Measurements from ENCODE around the gene TESK2. TPM values are rescaled to one million over a fixed set of nuclear protein-coding genes. Genes with fewer than 3 reads are reported as not detected.
A peak's percentile ranks its signal among the peaks of the same experiment; 100 is the strongest.
"Not testable (repeated sequence)": the region's sequence is repeated elsewhere in the genome, so short reads cannot be mapped to it uniquely, and the experiment has no call there.

TESK2 gene
- polyA plus RNA-seq, 1 donor = 12.8 TPM

GRCh38 chr1:45470306-45470798 is 20.6 kb downstream of the TESK2 start:
- H3K4me1 ChIP-seq (ENCODE audit: control insufficient read depth, insufficient read depth, low read length) = no peaks in the 10 kb centered on the region
- H3K9me3 ChIP-seq (ENCODE audit: control insufficient read depth, low read depth, low read length) = no peaks in the 10 kb centered on the region
- H3K4me3 ChIP-seq (ENCODE audit: low read length) = no peak overlapping the region
- no peaks in the 10 kb centered on the region for H3K27me3 ChIP-seq (ENCODE audit: control insufficient read depth, insufficient read depth, low read length)
- WGBS (ENCODE audit: insufficient coverage, low lambda C conversion rate) = no CpG with 5 or more reads among the region's 2 CpGs
- H3K27ac ChIP-seq (ENCODE audit: low read length) = no peak overlapping the region
- no peak for DNase-seq
- no peaks in the 10 kb centered on the region for H3K36me3 ChIP-seq (ENCODE audit: control insufficient read depth, insufficient read depth, low read length)

GRCh38 chr1:45467353-45467752 is 23.6 kb downstream of the TESK2 start:
- H3K36me3 ChIP-seq (ENCODE audit: control insufficient read depth, insufficient read depth, low read length); H3K9me3 ChIP-seq (ENCODE audit: control insufficient read depth, low read depth, low read length); H3K27ac ChIP-seq (ENCODE audit: low read length); DNase-seq; H3K27me3 ChIP-seq (ENCODE audit: control insufficient read depth, insufficient read depth, low read length); H3K4me3 ChIP-seq (ENCODE audit: low read length); H3K4me1 ChIP-seq (ENCODE audit: control insufficient read depth, insufficient read depth, low read length): not testable (repeated sequence)
- WGBS (ENCODE audit: insufficient coverage, low lambda C conversion rate) = no CpG with 5 or more reads among the region's 9 CpGs

- H3K9me3 ChIP-seq (ENCODE audit: control insufficient read depth, low read depth, low read length) = no peaks in the 10 kb centered on the region
- no peaks in the 10 kb centered on the region for H3K36me3 ChIP-seq (ENCODE audit: control insufficient read depth, insufficient read depth, low read length)
- no peak overlapping the region for H3K27ac ChIP-seq (ENCODE audit: low read length)
- no peaks in the 10 kb centered on the region for H3K27me3 ChIP-seq (ENCODE audit: control insufficient read depth, insufficient read depth, low read length)
- H3K4me1 ChIP-seq (ENCODE audit: control insufficient read depth, insufficient read depth, low read length) = no peaks in the 10 kb centered on the region
- H3K4me3 ChIP-seq (ENCODE audit: low read length) = no peak overlapping the region
- DNase-seq = no peak
Observed at GRCh38 chr1:45465277-45465676, 25.7 kb downstream of the TESK2 start.

- no peak for DNase-seq
- H3K27ac ChIP-seq (ENCODE audit: low read length) = no peak overlapping the region
- H3K4me3 ChIP-seq (ENCODE audit: low read length) = no peak overlapping the region
- H3K9me3 ChIP-seq (ENCODE audit: control insufficient read depth, low read depth, low read length) = no peaks in the 10 kb centered on the region
- WGBS (ENCODE audit: insufficient coverage, low lambda C conversion rate) = no CpG with 5 or more reads among the region's 2 CpGs
- peaks cover 4% of the 10 kb centered on the region for H3K4me1 ChIP-seq (ENCODE audit: control insufficient read depth, insufficient read depth, low read length)
- no peaks in the 10 kb centered on the region for H3K27me3 ChIP-seq (ENCODE audit: control insufficient read depth, insufficient read depth, low read length)
- no peaks in the 10 kb centered on the region for H3K36me3 ChIP-seq (ENCODE audit: control insufficient read depth, insufficient read depth, low read length)
Observed at GRCh38 chr1:45458894-45459293, 32.1 kb downstream of the TESK2 start.

- H3K4me3 ChIP-seq (ENCODE audit: low read length) = no peak overlapping the region
- peak; percentile 19 to 34 for DNase-seq
- H3K27ac ChIP-seq (ENCODE audit: low read length) = no peak overlapping the region
- peaks cover 4% of the 10 kb centered on the region for H3K4me1 ChIP-seq (ENCODE audit: control insufficient read depth, insufficient read depth, low read length)
- H3K27me3 ChIP-seq (ENCODE audit: control insufficient read depth, insufficient read depth, low read length) = no peaks in the 10 kb centered on the region
- H3K9me3 ChIP-seq (ENCODE audit: control insufficient read depth, low read depth, low read length) = no peaks in the 10 kb centered on the region
- H3K36me3 ChIP-seq (ENCODE audit: control insufficient read depth, insufficient read depth, low read length) = no peaks in the 10 kb centered on the region
Observed at GRCh38 chr1:45456531-45456930, 34.4 kb downstream of the TESK2 start.

- WGBS (ENCODE audit: insufficient coverage, low lambda C conversion rate) = no CpG with 5 or more reads among the region's 4 CpGs
- no peaks in the 10 kb centered on the region for H3K36me3 ChIP-seq (ENCODE audit: control insufficient read depth, insufficient read depth, low read length)
- DNase-seq = no peak
- peaks cover 4% of the 10 kb centered on the region for H3K4me1 ChIP-seq (ENCODE audit: control insufficient read depth, insufficient read depth, low read length)
- H3K4me3 ChIP-seq (ENCODE audit: low read length) = no peak overlapping the region
- no peaks in the 10 kb centered on the region for H3K9me3 ChIP-seq (ENCODE audit: control insufficient read depth, low read depth, low read length)
- H3K27me3 ChIP-seq (ENCODE audit: control insufficient read depth, insufficient read depth, low read length) = no peaks in the 10 kb centered on the region
- no peak overlapping the region for H3K27ac ChIP-seq (ENCODE audit: low read length)
Observed at GRCh38 chr1:45455162-45455561, 35.8 kb downstream of the TESK2 start.

- Histone ChIP-seq H3K9me3 (ENCODE audit: control insufficient read depth, low read depth, low read length) (no peaks in the 10 kb centered on the region), H3K4me1 (ENCODE audit: control insufficient read depth, insufficient read depth, low read length) (peaks cover 4% of the 10 kb centered on the region), H3K36me3 (ENCODE audit: control insufficient read depth, insufficient read depth, low read length) (no peaks in the 10 kb centered on the region), H3K27me3 (ENCODE audit: control insufficient read depth, insufficient read depth, low read length) (no peaks in the 10 kb centered on the region), H3K27ac (ENCODE audit: low read length) (no peak overlapping the region), H3K4me3 (ENCODE audit: low read length) (no peak overlapping the region)
- 86% methylated on average over 1 of the region's 4 CpGs for WGBS (ENCODE audit: insufficient coverage, low lambda C conversion rate)
- no peak for DNase-seq
Observed at GRCh38 chr1:45454464-45454863, 36.5 kb downstream of the TESK2 start.

- no peak overlapping the region for H3K27ac ChIP-seq (ENCODE audit: low read length)
- DNase-seq = no peak
- no peaks in the 10 kb centered on the region for H3K27me3 ChIP-seq (ENCODE audit: control insufficient read depth, insufficient read depth, low read length)
- WGBS (ENCODE audit: insufficient coverage, low lambda C conversion rate) = no CpG with 5 or more reads among the region's 3 CpGs
- H3K36me3 ChIP-seq (ENCODE audit: control insufficient read depth, insufficient read depth, low read length) = no peaks in the 10 kb centered on the region
- H3K4me3 ChIP-seq (ENCODE audit: low read length) = no peak overlapping the region
- peaks cover 4% of the 10 kb centered on the region for H3K4me1 ChIP-seq (ENCODE audit: control insufficient read depth, insufficient read depth, low read length)
- no peaks in the 10 kb centered on the region for H3K9me3 ChIP-seq (ENCODE audit: control insufficient read depth, low read depth, low read length)
Observed at GRCh38 chr1:45452503-45452902, 38.5 kb downstream of the TESK2 start.

- no peak for DNase-seq
- Histone ChIP-seq H3K9me3 (ENCODE audit: control insufficient read depth, low read depth, low read length) (no peaks in the 10 kb centered on the region), H3K4me3 (ENCODE audit: low read length) (no peak overlapping the region), H3K27me3 (ENCODE audit: control insufficient read depth, insufficient read depth, low read length) (no peaks in the 10 kb centered on the region), H3K36me3 (ENCODE audit: control insufficient read depth, insufficient read depth, low read length) (no peaks in the 10 kb centered on the region), H3K4me1 (ENCODE audit: control insufficient read depth, insufficient read depth, low read length) (peaks cover 5% of the 10 kb centered on the region), H3K27ac (ENCODE audit: low read length) (no peak overlapping the region)
- WGBS (ENCODE audit: insufficient coverage, low lambda C conversion rate) = no CpG with 5 or more reads among the region's 3 CpGs
Observed at GRCh38 chr1:45448357-45448756, 42.6 kb downstream of the TESK2 start.

- no peak overlapping the region for H3K27ac ChIP-seq (ENCODE audit: low read length)
- no peaks in the 10 kb centered on the region for H3K27me3 ChIP-seq (ENCODE audit: control insufficient read depth, insufficient read depth, low read length)
- H3K4me1 ChIP-seq (ENCODE audit: control insufficient read depth, insufficient read depth, low read length) = peaks cover 11% of the 10 kb centered on the region
- no peaks in the 10 kb centered on the region for H3K9me3 ChIP-seq (ENCODE audit: control insufficient read depth, low read depth, low read length)
- no peaks in the 10 kb centered on the region for H3K36me3 ChIP-seq (ENCODE audit: control insufficient read depth, insufficient read depth, low read length)
- H3K4me3 ChIP-seq (ENCODE audit: low read length) = no peak overlapping the region
- WGBS (ENCODE audit: insufficient coverage, low lambda C conversion rate) = no CpG with 5 or more reads among the region's 1 CpG
- no peak for DNase-seq
Observed at GRCh38 chr1:45446950-45447672, 43.9 kb downstream of the TESK2 start.

GRCh38 chr1:45446530-45446929 is 44.4 kb downstream of the TESK2 start:
- Histone ChIP-seq H3K4me1 (ENCODE audit: control insufficient read depth, insufficient read depth, low read length) (peaks cover 11% of the 10 kb centered on the region), H3K36me3 (ENCODE audit: control insufficient read depth, insufficient read depth, low read length) (no peaks in the 10 kb centered on the region), H3K27ac (ENCODE audit: low read length) (no peak overlapping the region), H3K9me3 (ENCODE audit: control insufficient read depth, low read depth, low read length) (no peaks in the 10 kb centered on the region), H3K27me3 (ENCODE audit: control insufficient read depth, insufficient read depth, low read length) (no peaks in the 10 kb centered on the region), H3K4me3 (ENCODE audit: low read length) (no peak overlapping the region)
- no CpG with 5 or more reads among the region's 1 CpG for WGBS (ENCODE audit: insufficient coverage, low lambda C conversion rate)
- no peak for DNase-seq

All from large intestine (tissue), 3 donors.